GM18861 (cell line): ENCODE results near the gene NHSL2.
"Not testable (repeated sequence)": the region's sequence is repeated elsewhere in the genome, so short reads cannot be mapped to it uniquely, and the experiment has no call there.

Experiments used
- ATAC-seq: cut with Tn5 transposase; IDR thresholded peaks from one replicate; pipeline ENCODE4 v1.9.1; 2021; ENCODE audit not compliant: unreplicated experiment

The NHSL2 gene

DNA sequence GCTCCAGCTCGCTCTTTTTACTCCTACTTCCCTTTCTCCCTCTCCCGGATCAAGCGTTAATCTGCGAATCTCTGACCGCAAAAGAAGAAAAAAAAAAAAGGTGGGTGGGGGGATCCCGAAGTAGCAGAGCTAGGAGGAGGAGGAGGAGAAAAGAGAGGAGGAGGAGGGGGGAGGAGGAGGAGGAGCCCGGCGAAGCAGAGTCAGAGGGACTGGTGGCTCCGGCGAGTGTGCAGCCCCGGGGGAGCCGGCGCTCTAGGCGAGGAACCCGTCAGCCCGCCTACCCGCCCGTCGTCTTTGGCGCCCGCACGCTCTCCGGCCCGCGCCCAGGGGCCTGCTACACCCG lies at the start of gene NHSL2:
Gene NHSL2, plus strand, starts transcription at position 203 of the 343 bp plus-strand sequence.
- no peak for ATAC-seq

- no peak for ATAC-seq
Observed at GRCh38 chrX:71867680-71868079, 43.0 kb upstream of the NHSL2 start.

DNA sequence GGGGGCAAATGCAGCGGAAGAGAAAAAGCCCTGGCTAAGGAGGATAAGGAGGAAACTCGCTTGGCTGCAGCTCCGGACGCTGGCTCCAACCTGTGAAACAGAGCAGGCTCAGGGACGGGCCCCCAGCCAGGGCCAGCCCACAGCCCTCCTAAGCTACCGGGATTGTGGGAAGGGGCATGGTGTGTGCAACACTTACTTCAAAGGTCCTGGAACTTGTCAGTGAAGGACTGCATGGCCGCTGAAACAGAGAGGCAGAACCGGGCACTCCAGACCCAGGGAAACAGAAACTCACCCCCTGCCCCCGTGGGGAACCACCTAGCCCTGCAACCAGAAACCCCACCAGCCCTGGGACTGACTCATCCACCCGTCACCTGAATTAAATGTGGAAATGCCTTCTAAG lies 41.1 kb upstream of the NHSL2 start:
- not testable (repeated sequence) for ATAC-seq

GRCh38 chrX:71870208-71871098 lies 40.2 kb upstream of the NHSL2 start:
- no peak for ATAC-seq

- ATAC-seq: no peak
Observed at GRCh38 chrX:71871367-71871766, 39.3 kb upstream of the NHSL2 start.

DNA sequence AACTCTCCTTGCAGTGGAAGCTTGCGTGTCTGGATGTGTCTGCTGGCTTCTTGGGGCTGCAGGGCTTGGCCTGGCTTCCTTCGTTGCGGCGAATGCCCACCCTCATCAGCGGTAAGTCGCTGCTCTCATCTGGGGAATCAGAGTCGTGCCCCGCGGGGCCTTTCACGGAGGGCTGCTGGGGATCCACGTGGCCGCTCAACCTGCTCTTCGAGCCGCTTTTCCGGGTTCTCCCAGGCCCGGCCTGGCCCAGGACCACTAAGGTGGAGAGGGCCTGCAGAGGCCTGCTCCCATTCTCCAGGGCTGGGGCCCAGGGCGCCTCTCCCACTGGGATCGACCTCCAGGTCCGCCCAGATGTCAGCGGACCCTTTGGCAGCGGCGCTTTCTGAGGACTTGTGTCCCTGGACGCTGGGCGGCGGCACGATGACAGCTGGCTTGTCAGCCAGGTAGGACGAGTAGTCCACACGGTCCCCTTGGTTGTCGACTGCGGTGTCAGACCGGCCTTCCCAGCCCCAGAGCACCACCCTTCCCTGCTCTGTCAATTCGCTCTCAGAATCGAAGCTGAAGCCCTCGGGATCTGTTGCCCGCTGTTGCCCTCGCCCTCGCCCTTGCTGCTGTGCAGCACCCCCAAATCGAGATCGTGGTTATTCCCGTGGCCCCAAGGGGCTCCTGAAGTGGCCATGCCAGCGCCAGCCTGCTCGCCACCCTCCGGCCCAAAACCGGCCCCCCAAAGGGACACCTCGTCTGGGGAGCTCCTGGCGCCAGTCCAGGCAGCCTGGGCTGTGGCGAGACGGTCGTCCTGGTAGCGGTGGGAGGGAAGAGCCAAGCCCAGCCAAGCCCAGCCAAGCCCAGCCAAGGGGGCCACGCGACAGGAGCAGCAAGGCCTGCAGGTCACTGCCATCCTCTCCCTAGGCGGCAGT lies 37.8 kb upstream of the NHSL2 start:
- no peak for ATAC-seq

- ATAC-seq: no peak
Observed at GRCh38 chrX:71873459-71873833, 37.2 kb upstream of the NHSL2 start.

- not testable (repeated sequence) for ATAC-seq
Observed at GRCh38 chrX:71876841-71877240, 33.8 kb upstream of the NHSL2 start.

DNA sequence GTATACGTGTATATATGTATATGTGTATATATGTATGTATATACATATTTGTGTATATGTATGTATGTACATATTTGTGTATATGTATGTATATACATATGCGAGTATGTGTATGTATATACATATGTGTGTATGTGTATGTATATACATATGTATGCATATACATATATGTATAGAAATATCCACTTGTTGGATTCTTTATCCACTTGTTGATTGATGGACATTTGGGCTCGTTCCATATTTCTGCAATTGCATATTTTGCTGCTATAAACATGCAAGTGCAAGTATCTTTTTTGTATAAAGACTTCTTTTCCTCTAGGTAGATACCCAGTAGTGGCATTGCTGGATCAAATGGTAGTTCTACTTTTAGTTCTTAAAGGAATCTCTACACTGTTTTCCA lies 25.5 kb upstream of the NHSL2 start:
- ATAC-seq: no peak

DNA sequence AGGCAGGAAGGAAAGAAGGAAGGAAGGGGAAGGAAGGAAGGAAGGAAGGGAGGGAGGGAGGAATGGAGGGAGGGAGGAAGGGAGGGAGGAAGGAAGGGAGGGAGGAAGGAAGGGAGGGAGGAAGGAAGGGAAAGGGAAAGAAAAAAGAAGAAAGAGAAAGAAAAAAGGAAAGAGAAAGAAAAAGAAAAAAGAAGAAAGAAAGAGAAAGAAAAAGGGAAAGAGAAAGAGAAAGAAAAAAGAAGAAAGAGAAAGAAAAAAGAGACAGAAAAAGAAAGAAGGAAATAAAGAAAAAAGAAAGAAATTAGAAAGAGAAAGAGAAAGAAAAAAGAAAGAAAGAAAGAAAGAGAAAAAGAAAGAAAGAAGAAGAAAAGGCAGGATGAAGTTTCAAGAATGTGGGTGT lies 15.0 kb upstream of the NHSL2 start:
- no peak for ATAC-seq

- ATAC-seq: no peak
Observed at GRCh38 chrX:71906144-71906543, 4.5 kb upstream of the NHSL2 start.

DNA sequence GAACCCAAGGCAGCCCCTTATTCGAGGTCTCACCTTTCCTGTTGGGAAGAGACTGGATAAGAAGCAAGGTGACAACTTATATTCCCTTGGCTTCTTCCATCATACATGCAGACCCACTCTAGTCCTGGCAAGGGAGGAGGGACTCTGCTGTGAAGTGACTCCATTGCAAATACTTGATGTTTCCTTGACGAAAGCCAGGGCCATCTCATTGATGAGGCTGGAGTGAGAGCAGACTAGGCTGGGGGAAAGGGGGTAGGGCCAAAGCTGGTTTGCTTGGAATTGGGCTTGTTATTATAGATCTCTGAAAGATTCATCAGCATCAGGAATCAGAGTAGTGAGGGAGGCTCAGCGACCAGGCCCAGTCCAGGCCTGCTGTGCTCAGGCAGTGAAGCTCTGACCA lies 2.3 kb upstream of the NHSL2 start:
- no peak for ATAC-seq

DNA sequence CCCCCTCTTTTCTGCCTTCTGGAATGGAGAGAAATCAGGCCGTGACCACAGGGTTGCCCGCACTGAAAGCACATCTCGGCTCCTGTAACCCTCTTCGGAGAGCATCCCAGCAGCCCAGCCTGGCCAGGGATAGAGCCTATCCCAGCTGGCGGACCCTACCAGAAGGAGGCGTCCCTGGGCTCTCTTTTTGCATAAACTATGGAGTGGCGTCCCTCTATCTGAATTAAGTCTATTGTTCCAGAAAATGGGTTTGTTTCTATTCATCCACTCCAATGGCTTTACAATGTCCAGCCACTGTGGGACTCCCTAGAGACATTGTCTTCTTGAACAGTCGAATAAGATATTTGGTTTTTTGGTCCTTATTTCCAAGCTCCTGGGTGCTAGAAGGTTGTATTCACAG lies 689 bp upstream of the NHSL2 start:
- ATAC-seq: no peak

DNA sequence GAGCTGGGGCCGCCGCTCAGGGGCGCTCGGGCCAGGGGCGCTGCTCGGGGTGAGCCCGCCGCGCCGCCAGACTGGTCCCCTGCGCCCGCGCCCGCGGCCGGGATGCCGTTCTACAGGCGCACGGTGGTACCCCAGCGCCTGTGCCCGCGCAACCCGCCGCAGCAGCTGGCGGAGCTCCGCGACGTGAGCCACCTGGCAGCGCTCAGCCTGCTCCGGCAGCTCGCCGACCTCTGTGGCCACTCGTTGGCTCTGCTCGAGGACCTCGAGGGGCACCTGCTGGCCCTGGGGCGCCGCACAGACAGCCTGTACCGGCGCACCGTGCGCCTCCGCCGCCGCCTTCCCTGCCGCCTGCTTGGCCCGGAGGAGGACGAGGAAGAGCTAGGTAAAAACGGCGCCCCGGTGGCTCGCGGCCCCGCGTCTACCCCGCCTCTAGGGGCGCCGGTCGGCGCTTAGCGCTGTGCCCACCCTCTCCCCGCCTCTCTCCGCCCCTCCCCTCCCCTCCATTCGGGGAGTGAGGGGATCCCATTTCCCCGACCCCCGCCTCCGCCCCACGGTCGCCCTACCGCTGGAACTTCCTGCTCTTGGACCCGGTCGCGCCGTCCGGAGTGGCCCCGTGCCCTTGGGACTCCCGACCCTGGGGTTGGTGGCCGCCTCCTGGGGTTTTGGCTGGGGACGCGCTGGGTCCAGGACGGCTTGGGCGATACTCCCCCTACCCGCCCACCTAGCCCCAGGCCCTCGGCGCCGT lies 513 bp downstream of the NHSL2 start:
- no peak for ATAC-seq

DNA sequence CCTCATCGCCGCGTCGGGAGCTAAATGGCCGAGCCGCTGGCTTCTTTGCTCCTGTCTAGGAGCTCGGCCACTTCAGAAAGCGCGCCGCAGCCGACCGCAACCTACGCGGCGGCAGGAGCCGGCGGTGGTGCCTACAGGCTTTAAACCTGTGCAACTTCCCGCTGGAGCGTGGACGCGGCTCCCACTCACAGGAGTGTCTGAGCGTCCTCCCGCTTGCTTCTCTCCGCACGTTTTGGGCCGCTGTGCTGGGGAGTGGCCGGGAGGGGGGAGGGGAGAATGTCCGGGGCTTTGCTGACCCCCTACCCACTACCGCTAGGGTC lies 1.0 kb downstream of the NHSL2 start:
- no peak for ATAC-seq

GRCh38 chrX:71912156-71912555 lies 1.5 kb downstream of the NHSL2 start:
- ATAC-seq: no peak

GRCh38 chrX:71913156-71913950 lies 2.7 kb downstream of the NHSL2 start:
- ATAC-seq: no peak

DNA sequence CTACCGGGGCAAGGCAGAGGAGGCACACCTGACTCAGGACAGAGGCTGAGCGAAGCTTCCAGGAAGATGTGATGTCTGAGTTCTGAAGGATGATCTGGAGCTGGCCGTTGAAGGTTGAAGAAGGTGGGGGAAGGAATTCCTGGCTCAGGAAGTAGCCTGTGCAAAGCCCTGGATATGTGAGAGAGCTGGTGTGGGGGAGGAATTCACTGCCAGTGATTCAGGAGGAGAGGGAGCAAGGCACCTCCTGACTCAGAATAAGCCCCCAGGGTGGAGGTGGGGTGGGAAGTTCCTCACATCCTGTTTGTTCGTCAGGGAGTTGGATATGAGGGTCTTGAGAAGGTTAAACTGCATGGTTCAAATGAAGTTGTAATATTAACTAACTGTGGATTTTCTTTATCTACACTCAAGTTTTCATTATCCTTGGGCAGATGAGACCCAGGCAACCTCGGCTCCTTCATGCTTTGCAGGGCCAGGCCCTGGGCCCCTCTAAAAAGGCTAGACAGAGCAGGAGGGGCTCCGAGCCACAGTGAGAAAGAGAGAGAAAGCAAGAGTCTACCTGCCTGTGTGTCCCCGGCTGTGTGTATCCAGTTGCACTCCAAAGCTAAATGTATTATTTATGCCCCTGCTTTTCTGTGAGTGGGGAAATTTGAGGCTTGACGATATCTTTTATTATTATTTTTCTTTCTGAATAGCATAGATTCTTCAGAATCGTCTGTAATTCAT lies 7.1 kb downstream of the NHSL2 start:
- no peak for ATAC-seq

GRCh38 chrX:71919431-71919830 lies 8.8 kb downstream of the NHSL2 start:
- ATAC-seq: no peak

GRCh38 chrX:71919886-71920285 lies 9.2 kb downstream of the NHSL2 start:
- ATAC-seq: no peak
